Thoracic aorta (tissue), 2 donors: Measurements from ENCODE around the gene STEAP1. TPM values are rescaled to one million over a fixed set of nuclear protein-coding genes. Genes with fewer than 3 reads are reported as not detected.

Source experiments
- ATAC-seq: fragments of 150-250 bp; one replicate; pipeline ENCODE4 v1.8.0; 2017; ENCODE audit warnings: low read depth; ENCODE audit not compliant: insufficient number of reproducible peaks, low FRiP score
- DNase-seq: peaks from one replicate; pipeline ENCODE4 v3.0.0-alpha.2; 2020; ENCODE audit warnings: low spot score
- H3K27ac ChIP-seq, 2 donors: fragments of 200-600 bp; sonication (generic); 1 replicate in 1 of 2; 2 replicates in 1 of 2; pipeline ENCODE4 v1.5.1; 2016; ENCODE audit warnings: mild to moderate bottlenecking in 2 of 2, moderate library complexity in 2 of 2
- H3K27me3 ChIP-seq: fragments of 200-600 bp; sonication (generic); replicated peaks from 2 replicates; pipeline ENCODE4 v1.6.0; 2016; ENCODE audit warnings: mild to moderate bottlenecking; ENCODE audit not compliant: insufficient read depth
- H3K36me3 ChIP-seq: fragments of 200-600 bp; sonication (generic); one replicate; pipeline ENCODE4 v1.5.1; 2016
- H3K4me1 ChIP-seq, 2 donors: fragments of 200-600 bp; sonication (generic); 1 replicate in 1 of 2; 2 replicates in 1 of 2; pipeline versions ENCODE4 v1.5.1 to v1.6.0; 2016; ENCODE audit warnings: low read depth in 2 of 2, mild to moderate bottlenecking in 1 of 2; ENCODE audit not compliant: control insufficient read depth in 1 of 2
- H3K4me3 ChIP-seq: fragments of 200-600 bp; sonication (generic); 2 replicates; pipeline ENCODE4 v1.5.1; 2016; ENCODE audit warnings: mild to moderate bottlenecking
- H3K9me3 ChIP-seq: fragments of 200-600 bp; sonication (generic); 2 replicates; pipeline ENCODE4 v1.5.1; 2016
- CTCF ChIP-seq: fragments of 200-600 bp; sonication (generic); IDR thresholded peaks from one replicate; pipeline ENCODE4 v1.5.1; 2019; ENCODE audit warnings: antibody characterized with exemption
- total RNA-seq, 2 donors: library from RNA; depleted of rRNA; stranded (reverse); fragments of >200 nt; gene quantifications; one replicate each; pipeline versions ENCODE4 v1.1.0 to v1.2.3, GENCODE V29; 2016

Gene STEAP1
- total RNA-seq, 2 donors from 2014 or later, result 15.6 to 26.5 TPM

GRCh38 chr7:90207956-90208355, 53.7 kb downstream of the STEAP1 start:
- no peak for TF ChIP-seq CTCF
- Histone ChIP-seq H3K27me3 (no peaks in the 10 kb centered on the region), H3K4me1 (peaks cover 0 to 2% of the 10 kb centered on the region in 2 donors), H3K36me3 (no peaks in the 10 kb centered on the region), H3K4me3 (no peak overlapping the region), H3K9me3 (no peaks in the 10 kb centered on the region), H3K27ac (no peak overlapping the region)
- DNase-seq (no peak), ATAC-seq (no peak)

GRCh38 chr7:90209776-90210175, 55.5 kb downstream of the STEAP1 start:
- H3K27ac ChIP-seq, result no peak overlapping the region
- H3K9me3 ChIP-seq, result no peaks in the 10 kb centered on the region
- ATAC-seq (no peak), DNase-seq (no peak)
- no peak for TF ChIP-seq CTCF
- H3K4me1 ChIP-seq, result peaks cover 4 to 8% of the 10 kb centered on the region in 2 donors
- H3K27me3 ChIP-seq, result no peaks in the 10 kb centered on the region
- H3K4me3 ChIP-seq, result no peak overlapping the region
- no peaks in the 10 kb centered on the region for H3K36me3 ChIP-seq

- TF ChIP-seq CTCF, result no peak
- Histone ChIP-seq H3K27ac (peak overlapping the region; percentile 72 to 80), H3K27me3 (no peaks in the 10 kb centered on the region), H3K4me3 (peak overlapping the region; percentile 80), H3K9me3 (no peaks in the 10 kb centered on the region), H3K4me1 (peaks cover 4 to 8% of the 10 kb centered on the region in 2 donors), H3K36me3 (no peaks in the 10 kb centered on the region)
- ATAC-seq (no peak), DNase-seq (no peak)
Measured at GRCh38 chr7:90210475-90210874, 56.2 kb downstream of the STEAP1 start.

- Histone ChIP-seq H3K4me1 (peaks cover 4 to 8% of the 10 kb centered on the region in 2 donors), H3K27ac (peak overlapping the region; percentile 72 to 80), H3K36me3 (no peaks in the 10 kb centered on the region), H3K27me3 (no peaks in the 10 kb centered on the region), H3K9me3 (no peaks in the 10 kb centered on the region), H3K4me3 (peak overlapping the region; percentile 80)
- ATAC-seq, result no peak
- DNase-seq, result no peak
- TF ChIP-seq CTCF, result no peak
Measured at GRCh38 chr7:90210981-90211380, 56.7 kb downstream of the STEAP1 start.

GRCh38 chr7:90211391-90212148, 57.3 kb downstream of the STEAP1 start, which contains the start of gene STEAP2:
Gene STEAP2 (plus strand): TSS chr7:90211740. CDS start chr7:90225083, 13,343 bp downstream.
- peak within 1 kb of the TSS; percentile 72 to 80 for H3K27ac ChIP-seq
- peak; percentile 88 for ATAC-seq
- no peaks in the 10 kb centered on the region for H3K27me3 ChIP-seq
- peaks cover 4 to 8% of the 10 kb centered on the region in 2 donors for H3K4me1 ChIP-seq
- H3K4me3 ChIP-seq, result peak within 1 kb of the TSS; percentile 80
- H3K36me3 ChIP-seq, result no peaks in the 10 kb centered on the region
- peak; percentile 57 for DNase-seq
- no peaks in the 10 kb centered on the region for H3K9me3 ChIP-seq
- TF ChIP-seq CTCF, result peak; percentile 74
